Astrocyte (in vitro differentiated cells and primary cell): ENCODE measurements around the gene CREG2. TPM values are rescaled to one million over a fixed set of nuclear protein-coding genes. Genes with fewer than 3 reads are reported as not detected.

Experiments used
- DNase-seq: peaks from one replicate; pipeline ENCODE4 v3.0.0-alpha.2; 2010; ENCODE audit warnings: low read depth
- FAIRE-seq: peaks from 2 replicates; lab custom pipeline; 2011; peaks lifted over from hg19 to GRCh38; lab: Jason Lieb, UNC
- H2AFZ ChIP-seq: 2 replicates; pipeline ENCODE4 v1.6.0; 2012; ENCODE audit warnings: low read depth, low read length, inconsistent platforms
- H3K27ac ChIP-seq: 2 replicates; pipeline ENCODE4 v1.5.1; 2011; ENCODE audit warnings: low read depth, low read length, inconsistent platforms
- H3K27me3 ChIP-seq: 2 replicates; pipeline ENCODE4 v1.6.0; 2011; ENCODE audit warnings: low read length, inconsistent platforms; ENCODE audit not compliant: insufficient read depth
- H3K36me3 ChIP-seq: 2 replicates; pipeline ENCODE4 v1.5.1; 2011; ENCODE audit warnings: low read length, inconsistent platforms; ENCODE audit not compliant: insufficient read depth
- H3K4me1 ChIP-seq: 2 replicates; pipeline ENCODE4 v1.5.1; 2011; ENCODE audit warnings: low read length, inconsistent platforms; ENCODE audit not compliant: insufficient read depth
- H3K4me2 ChIP-seq: 2 replicates; pipeline ENCODE4 v1.6.0; 2012; ENCODE audit warnings: low read length, inconsistent platforms
- H3K4me3 ChIP-seq: 2 replicates; pipeline ENCODE4 v1.5.1; 2011; ENCODE audit warnings: low read depth, mild to moderate bottlenecking, low read length, inconsistent platforms; ENCODE audit not compliant: insufficient read depth
- H3K79me2 ChIP-seq: 2 replicates; pipeline ENCODE4 v1.6.0; 2012; ENCODE audit warnings: mild to moderate bottlenecking, low read length, inconsistent platforms; ENCODE audit not compliant: insufficient read depth
- H3K9ac ChIP-seq: 2 replicates; pipeline ENCODE4 v1.6.0; 2012; ENCODE audit warnings: mild to moderate bottlenecking, low read length, inconsistent platforms
- H3K9me3 ChIP-seq: 2 replicates; pipeline ENCODE4 v1.5.1; 2012; ENCODE audit warnings: low read depth, mild to moderate bottlenecking, low read length, inconsistent platforms; ENCODE audit not compliant: insufficient read depth
- H4K20me1 ChIP-seq: 2 replicates; pipeline ENCODE4 v1.6.0; 2012; ENCODE audit warnings: low read length, inconsistent platforms; ENCODE audit not compliant: insufficient read depth
- H3K27ac Mint-ChIP-seq: one replicate; pipeline ENCODE4 v1.8.0; 2021; ENCODE audit warnings: mild to moderate bottlenecking, mixed read lengths; ENCODE audit not compliant: unreplicated experiment
- H3K27me3 Mint-ChIP-seq: one replicate; pipeline ENCODE4 v1.8.0; 2021; ENCODE audit warnings: low read depth, mixed read lengths; ENCODE audit not compliant: unreplicated experiment
- H3K36me3 Mint-ChIP-seq: one replicate; pipeline ENCODE4 v1.8.0; 2021; ENCODE audit warnings: low read depth, mixed read lengths; ENCODE audit not compliant: unreplicated experiment
- H3K4me1 Mint-ChIP-seq: one replicate; pipeline ENCODE4 v1.8.0; 2021; ENCODE audit warnings: low read depth, mixed read lengths; ENCODE audit not compliant: unreplicated experiment
- H3K4me3 Mint-ChIP-seq: one replicate; pipeline ENCODE4 v1.8.0; 2021; ENCODE audit warnings: mild to moderate bottlenecking, moderate library complexity, mixed read lengths; ENCODE audit not compliant: unreplicated experiment
- H3K9me3 Mint-ChIP-seq: one replicate; pipeline ENCODE4 v1.8.0; 2021; ENCODE audit warnings: mild to moderate bottlenecking, mixed read lengths; ENCODE audit not compliant: unreplicated experiment
- EZH2 ChIP-seq: IDR thresholded peaks from 2 replicates; pipeline ENCODE4 v1.6.1; 2012; ENCODE audit warnings: mild to moderate bottlenecking, low read length, inconsistent platforms; ENCODE audit not compliant: insufficient read depth
- total RNA-seq: library from RNA; stranded (reverse); gene quantifications from 2 replicates; pipeline ENCODE4 v1.2.1, GENCODE V29; 2021
- TF ChIP-seq, protein P1 (sequence below): IDR thresholded peaks from 2 replicates; pipeline ENCODE4 v1.5.1; 2011; ENCODE audit warnings: low read depth, mild to moderate bottlenecking, inconsistent platforms, low read length, moderate library complexity; ENCODE audit not compliant: insufficient read depth

The CREG2 gene
- total RNA-seq, 1 donor from 2014 or later = 0.11 TPM

DNA sequence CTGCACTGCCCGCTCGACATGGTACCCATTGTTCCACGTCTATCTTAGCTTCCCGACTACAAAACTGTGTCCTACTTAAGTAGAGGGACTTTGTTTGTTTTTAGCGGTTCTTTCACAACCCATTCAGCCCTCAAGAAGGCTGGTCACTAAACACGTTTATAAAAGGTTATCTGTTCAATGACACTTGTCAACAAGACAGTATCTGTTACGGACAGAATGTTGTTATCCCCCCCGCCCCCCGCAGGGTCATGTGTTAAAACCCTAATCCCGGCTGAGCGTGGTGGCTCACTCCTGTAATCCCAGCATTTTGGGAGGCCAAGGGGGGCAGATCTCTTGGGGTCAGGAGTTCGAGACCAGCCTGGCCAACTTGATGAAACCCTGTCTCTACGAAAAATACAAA, 40.4 kb upstream of the CREG2 start:
- Mint-ChIP-seq H3K9me3 (peaks cover 9% of the 10 kb centered on the region), H3K27me3 (peaks cover 17% of the 10 kb centered on the region), H3K27ac (no peak overlapping the region), H3K36me3 (no peaks in the 10 kb centered on the region), H3K4me3 (no peak overlapping the region), H3K4me1 (no peaks in the 10 kb centered on the region)
- H3K36me3 ChIP-seq = no peaks in the 10 kb centered on the region
- H3K9ac ChIP-seq = no peak overlapping the region
- TF ChIP-seq EZH2 = no peak
- TF ChIP-seq, protein P1, sequence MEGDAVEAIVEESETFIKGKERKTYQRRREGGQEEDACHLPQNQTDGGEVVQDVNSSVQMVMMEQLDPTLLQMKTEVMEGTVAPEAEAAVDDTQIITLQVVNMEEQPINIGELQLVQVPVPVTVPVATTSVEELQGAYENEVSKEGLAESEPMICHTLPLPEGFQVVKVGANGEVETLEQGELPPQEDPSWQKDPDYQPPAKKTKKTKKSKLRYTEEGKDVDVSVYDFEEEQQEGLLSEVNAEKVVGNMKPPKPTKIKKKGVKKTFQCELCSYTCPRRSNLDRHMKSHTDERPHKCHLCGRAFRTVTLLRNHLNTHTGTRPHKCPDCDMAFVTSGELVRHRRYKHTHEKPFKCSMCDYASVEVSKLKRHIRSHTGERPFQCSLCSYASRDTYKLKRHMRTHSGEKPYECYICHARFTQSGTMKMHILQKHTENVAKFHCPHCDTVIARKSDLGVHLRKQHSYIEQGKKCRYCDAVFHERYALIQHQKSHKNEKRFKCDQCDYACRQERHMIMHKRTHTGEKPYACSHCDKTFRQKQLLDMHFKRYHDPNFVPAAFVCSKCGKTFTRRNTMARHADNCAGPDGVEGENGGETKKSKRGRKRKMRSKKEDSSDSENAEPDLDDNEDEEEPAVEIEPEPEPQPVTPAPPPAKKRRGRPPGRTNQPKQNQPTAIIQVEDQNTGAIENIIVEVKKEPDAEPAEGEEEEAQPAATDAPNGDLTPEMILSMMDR = no peak
- H2AFZ ChIP-seq = no peak overlapping the region
- no peak overlapping the region for H3K4me2 ChIP-seq
- FAIRE-seq (no peak), DNase-seq (no peak)
- no peaks in the 10 kb centered on the region for H3K27me3 ChIP-seq
- H3K27ac ChIP-seq = no peak overlapping the region
- H3K79me2 ChIP-seq = no peaks in the 10 kb centered on the region
- no peak overlapping the region for H3K4me3 ChIP-seq
- H4K20me1 ChIP-seq = no peaks in the 10 kb centered on the region
- H3K4me1 ChIP-seq = peaks cover 2% of the 10 kb centered on the region
- no peaks in the 10 kb centered on the region for H3K9me3 ChIP-seq

DNA sequence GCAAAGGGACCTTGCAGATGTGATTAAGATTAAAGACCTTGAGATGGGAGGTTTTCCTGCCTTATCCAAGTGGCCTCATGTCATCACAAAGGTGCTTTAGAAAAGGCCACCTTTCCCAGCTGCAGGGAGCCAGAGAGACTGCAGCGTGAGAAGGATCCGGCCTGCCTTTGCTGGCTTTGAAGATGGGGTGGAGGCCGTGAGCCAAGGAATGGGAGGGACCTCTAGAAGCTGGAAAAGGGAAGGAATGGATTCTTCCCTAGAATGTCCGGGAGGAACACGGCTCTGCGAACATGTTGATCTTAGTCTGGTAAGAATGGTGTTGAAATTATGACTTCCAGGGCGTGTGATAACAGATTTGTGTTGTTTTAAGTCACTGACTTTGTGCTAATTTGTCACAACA, 39.9 kb upstream of the CREG2 start:
- H3K9ac ChIP-seq = no peak overlapping the region
- peaks cover 9% of the 10 kb centered on the region for H3K9me3 Mint-ChIP-seq
- no peak overlapping the region for H3K27ac Mint-ChIP-seq
- no peaks in the 10 kb centered on the region for H3K27me3 ChIP-seq
- no peaks in the 10 kb centered on the region for H3K4me1 Mint-ChIP-seq
- H3K4me2 ChIP-seq = no peak overlapping the region
- H3K36me3 Mint-ChIP-seq = no peaks in the 10 kb centered on the region
- H3K4me3 Mint-ChIP-seq = no peak overlapping the region
- TF ChIP-seq EZH2 = no peak
- TF ChIP-seq, protein P1 = no peak
- no peaks in the 10 kb centered on the region for H3K9me3 ChIP-seq
- H3K79me2 ChIP-seq = no peaks in the 10 kb centered on the region
- no peaks in the 10 kb centered on the region for H3K4me1 ChIP-seq
- DNase-seq (no peak), FAIRE-seq (no peak)
- H4K20me1 ChIP-seq = no peaks in the 10 kb centered on the region
- H3K27me3 Mint-ChIP-seq = peaks cover 14% of the 10 kb centered on the region
- H3K27ac ChIP-seq = no peak overlapping the region
- H2AFZ ChIP-seq = no peak overlapping the region
- H3K4me3 ChIP-seq = no peak overlapping the region
- H3K36me3 ChIP-seq = no peaks in the 10 kb centered on the region

DNA sequence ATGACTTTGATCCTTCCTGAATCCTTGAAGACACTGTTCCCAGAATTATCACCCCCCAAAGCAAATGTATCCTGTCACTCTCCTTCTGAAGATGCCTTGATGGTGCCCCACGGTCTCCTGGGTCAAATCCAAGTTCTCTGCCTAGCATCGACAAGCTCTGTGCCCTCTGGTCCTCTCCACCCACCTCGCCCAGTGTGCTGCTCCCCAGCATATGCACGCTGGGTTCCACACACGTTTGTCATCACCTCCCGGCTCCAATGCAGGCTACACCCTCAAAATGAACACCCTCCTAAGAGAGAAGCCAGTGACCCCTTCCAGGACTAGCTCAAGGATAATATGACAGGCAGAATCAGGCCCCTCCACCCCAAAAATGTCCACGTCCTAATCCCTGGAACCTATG, 39.5 kb upstream of the CREG2 start:
- Histone ChIP-seq H3K36me3 (no peaks in the 10 kb centered on the region), H3K4me3 (no peak overlapping the region), H3K27ac (no peak overlapping the region), H2AFZ (no peak overlapping the region), H3K9me3 (no peaks in the 10 kb centered on the region), H3K9ac (no peak overlapping the region), H3K4me2 (no peak overlapping the region), H3K27me3 (no peaks in the 10 kb centered on the region), H3K4me1 (no peaks in the 10 kb centered on the region), H3K79me2 (no peaks in the 10 kb centered on the region), H4K20me1 (no peaks in the 10 kb centered on the region)
- no peaks in the 10 kb centered on the region for H3K4me1 Mint-ChIP-seq
- DNase-seq (no peak), FAIRE-seq (no peak)
- TF ChIP-seq, protein P1 = no peak
- TF ChIP-seq EZH2 = no peak
- H3K27ac Mint-ChIP-seq = no peak overlapping the region
- H3K27me3 Mint-ChIP-seq = peaks cover 11% of the 10 kb centered on the region
- H3K36me3 Mint-ChIP-seq = no peaks in the 10 kb centered on the region
- H3K4me3 Mint-ChIP-seq = no peak overlapping the region
- peaks cover 9% of the 10 kb centered on the region for H3K9me3 Mint-ChIP-seq
